Measurements from ENCODE around the gene CHI3L2. TPM values are rescaled to one million over a fixed set of nuclear protein-coding genes. Genes with fewer than 3 reads are reported as not detected.

Gene CHI3L2, protein sequence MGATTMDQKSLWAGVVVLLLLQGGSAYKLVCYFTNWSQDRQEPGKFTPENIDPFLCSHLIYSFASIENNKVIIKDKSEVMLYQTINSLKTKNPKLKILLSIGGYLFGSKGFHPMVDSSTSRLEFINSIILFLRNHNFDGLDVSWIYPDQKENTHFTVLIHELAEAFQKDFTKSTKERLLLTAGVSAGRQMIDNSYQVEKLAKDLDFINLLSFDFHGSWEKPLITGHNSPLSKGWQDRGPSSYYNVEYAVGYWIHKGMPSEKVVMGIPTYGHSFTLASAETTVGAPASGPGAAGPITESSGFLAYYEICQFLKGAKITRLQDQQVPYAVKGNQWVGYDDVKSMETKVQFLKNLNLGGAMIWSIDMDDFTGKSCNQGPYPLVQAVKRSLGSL
- not detected in 2 replicates for total RNA-seq (2014; rRNA removed; shearing (Covaris generic))

DNA sequence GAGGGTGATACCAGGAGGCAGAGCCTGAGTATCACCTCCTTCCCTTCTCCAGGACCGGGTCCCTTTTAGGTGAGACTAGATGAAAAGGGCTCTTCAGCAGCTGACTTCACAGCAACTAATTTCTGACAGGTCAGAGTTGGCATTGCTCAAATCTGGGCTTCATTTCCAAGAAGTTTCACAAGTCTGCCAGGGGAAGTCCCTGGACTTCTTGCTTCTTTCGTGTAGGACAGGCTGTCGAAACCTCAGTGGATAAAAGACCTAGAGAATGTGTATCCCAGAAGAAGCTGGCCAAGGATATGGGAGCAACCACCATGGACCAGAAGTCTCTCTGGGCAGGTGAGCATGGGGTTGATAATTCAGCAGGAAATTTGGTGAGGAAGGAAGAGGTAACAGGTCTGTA is at the start of gene CHI3L2:
Gene CHI3L2 (plus strand): TSS at position 280 of the 400 bp plus-strand sequence. CDS start 17 bp downstream, at position 297.
- in situ Hi-C loops (cut with HindIII; ENCODE audit: low sequenced_read_pairs) = no loop called here
- no peak for DNase-seq (ENCODE audit: low spot score)

DNA sequence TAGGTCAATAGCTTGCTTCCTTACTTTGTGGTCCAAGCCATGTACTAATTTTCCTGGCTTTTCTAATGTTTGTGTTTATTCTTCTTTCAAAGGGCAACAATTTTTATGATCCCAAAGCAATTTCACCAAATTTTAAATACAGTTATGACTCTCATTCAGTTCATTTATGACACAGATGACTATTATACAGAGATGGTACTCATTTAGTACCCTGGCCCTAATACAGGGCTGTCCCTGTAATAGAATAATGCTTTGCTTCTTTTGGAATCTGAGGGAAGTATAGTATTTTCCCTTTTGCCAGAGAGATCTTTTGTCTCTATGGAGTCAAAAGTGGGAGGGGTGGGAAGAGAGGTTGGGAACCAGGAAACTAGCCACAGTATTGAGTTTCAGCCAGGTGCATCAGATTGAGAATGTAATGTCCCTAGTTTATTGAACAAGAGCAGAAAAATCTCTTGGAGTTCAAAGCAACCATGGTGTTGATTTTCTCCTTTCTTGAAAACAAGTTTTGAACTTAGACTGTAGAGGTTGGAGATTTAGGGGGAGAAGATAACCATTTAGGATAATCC is 47.5 kb upstream of the CHI3L2 start:
- in situ Hi-C loops (cut with HindIII; ENCODE audit: low sequenced_read_pairs) = no loop called here
- DNase-seq (ENCODE audit: low spot score) = no peak

DNA sequence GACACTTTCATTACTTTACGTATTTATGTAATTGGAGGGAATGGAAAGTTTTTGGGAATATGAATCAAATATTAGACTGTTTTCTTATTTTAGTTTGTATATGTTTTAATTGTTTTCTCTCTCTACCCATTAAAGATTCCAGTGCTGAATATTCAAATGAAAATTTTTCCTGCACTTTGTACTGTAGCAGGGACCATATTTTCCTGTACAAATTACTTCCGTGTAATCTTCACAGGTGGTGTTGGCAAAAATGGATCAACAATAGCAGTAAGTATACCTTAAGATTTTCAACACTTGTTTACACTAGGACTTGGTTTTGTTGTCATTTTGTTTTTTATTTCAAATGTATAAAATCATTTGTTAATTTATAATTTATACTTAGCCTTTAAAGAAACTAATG is 45.5 kb upstream of the CHI3L2 start:
- no peak for DNase-seq (ENCODE audit: low spot score)
- in situ Hi-C loops (cut with HindIII; ENCODE audit: low sequenced_read_pairs) = no loop called here

DNA sequence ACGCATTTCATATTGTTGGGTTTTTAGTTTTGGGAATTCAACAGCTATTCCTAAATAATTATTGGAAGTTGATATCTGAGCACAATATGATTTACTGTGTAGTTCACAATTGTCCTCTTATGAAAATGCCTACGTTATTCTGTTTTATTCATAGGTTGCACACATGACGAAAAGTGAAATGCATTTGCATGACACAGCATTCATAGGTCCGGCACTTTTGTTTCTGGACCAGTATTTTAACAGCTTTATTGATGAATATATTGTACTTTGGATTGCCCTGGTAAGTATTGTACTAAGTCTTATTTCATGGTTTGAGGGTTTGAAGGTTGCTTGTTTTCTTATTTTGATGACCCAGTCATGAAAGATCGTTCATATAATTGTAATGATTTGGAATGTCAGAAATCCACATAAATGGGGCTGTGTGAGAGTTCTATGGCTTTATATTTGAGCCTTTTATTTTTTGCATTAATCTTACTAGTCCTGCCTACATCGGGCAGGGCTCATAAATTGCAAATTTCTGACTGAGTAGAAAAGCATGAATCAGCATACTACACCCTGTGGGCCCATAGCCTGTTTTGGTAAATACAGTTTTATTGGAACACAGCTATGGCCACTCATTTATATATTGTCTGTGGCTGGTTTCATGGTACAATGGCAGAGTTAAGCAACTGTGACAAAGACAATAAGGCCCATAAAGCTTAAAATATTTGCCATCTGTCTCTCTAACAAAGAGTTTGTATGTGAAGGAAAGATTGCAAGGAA is 44.0 kb upstream of the CHI3L2 start:
- in situ Hi-C loops (cut with HindIII; ENCODE audit: low sequenced_read_pairs) = no loop called here

DNA sequence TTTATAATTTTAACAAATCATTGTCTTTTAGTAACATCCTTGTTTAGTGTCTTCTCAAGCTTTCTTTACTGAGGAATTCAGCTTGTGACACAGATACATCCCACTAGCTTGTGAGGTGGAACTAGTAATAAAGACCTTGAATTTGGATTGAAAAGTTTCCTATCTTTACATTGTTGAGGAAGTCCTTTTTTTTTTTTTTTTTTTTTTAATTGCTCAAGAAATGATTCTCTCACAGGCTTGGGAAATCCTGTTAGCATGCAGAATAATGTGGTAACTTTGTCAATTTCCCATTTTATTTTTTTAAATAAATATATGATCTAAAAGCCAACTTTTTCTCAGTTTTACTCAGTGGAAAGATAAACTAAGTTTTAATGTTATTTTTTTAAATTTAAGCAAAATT is 42.9 kb upstream of the CHI3L2 start:
- in situ Hi-C loops (cut with HindIII; ENCODE audit: low sequenced_read_pairs) = no loop called here
- no peak for DNase-seq (ENCODE audit: low spot score)

More for the DNA sequence above, 44.0 kb upstream of the CHI3L2 start:
- no peak for DNase-seq (ENCODE audit: low spot score)

DNA sequence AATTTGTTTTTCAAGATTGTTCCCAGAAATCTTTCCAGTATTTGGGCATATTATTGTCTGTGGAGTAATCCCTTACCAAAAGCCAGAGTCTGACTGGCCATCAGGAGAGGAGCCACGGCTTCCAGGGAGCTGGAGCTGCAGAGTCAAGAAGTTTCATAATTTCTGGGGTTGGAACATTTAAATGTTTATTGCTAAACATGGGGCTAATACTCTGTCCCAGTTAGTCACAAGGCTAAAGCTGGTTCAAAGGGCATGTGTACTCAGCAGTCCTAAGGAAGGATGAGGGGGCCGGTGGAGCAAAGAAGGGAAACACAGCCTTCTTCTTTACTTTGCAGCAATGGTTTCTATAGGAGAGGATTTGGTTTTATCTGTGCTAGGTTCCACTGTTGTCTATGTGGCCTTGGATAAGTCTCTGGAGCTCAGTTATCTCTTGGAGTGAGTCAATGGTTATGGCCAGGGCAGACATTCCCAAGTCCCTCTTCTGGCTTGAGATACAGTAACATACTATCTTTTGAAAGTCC is 36.5 kb upstream of the CHI3L2 start:
- DNase-seq (ENCODE audit: low spot score) = no peak
- in situ Hi-C loops (cut with HindIII; ENCODE audit: low sequenced_read_pairs) = no loop called here

DNA sequence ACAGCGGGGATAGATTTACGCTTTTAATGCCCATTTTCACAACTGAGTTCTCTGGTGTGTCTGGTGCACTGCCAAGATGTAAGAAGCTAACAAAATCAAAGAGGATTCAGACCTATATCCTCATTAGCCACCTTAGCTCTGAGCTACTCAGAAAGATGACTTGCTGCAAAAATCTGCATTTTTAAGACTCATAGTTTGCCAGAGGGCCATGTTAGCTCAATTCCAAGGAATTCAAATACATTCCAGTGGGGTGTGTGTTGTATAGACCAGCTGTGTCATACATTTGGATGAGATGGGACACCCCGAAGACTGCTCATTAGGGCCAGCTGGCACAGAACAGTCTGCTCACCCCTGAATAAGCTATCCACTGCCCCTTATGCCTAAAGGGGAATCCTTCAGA is 36.0 kb upstream of the CHI3L2 start:
- in situ Hi-C loops (cut with HindIII; ENCODE audit: low sequenced_read_pairs) = no loop called here
- DNase-seq (ENCODE audit: low spot score) = no peak

DNA sequence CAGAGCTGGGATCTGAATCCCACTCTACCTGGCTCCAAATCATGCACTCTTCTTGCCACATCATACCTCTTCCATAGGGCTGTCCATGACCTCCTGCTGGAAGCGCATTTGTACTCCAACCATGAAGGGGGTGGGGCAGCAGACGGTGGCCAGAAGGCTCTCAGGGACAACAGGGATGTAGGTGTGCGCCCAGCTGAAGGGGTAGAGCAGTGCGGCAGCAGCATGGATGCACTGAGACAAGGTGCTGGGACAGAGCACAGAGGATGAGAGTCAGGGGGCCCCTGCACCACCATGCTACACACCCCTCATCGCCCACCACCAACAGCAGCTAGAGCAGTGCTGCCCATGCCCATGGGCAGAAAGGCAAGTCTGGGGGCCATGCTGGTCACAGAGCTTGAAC is 35.4 kb upstream of the CHI3L2 start:
- no peak for DNase-seq (ENCODE audit: low spot score)
- in situ Hi-C loops (cut with HindIII; ENCODE audit: low sequenced_read_pairs) = no loop called here

DNA sequence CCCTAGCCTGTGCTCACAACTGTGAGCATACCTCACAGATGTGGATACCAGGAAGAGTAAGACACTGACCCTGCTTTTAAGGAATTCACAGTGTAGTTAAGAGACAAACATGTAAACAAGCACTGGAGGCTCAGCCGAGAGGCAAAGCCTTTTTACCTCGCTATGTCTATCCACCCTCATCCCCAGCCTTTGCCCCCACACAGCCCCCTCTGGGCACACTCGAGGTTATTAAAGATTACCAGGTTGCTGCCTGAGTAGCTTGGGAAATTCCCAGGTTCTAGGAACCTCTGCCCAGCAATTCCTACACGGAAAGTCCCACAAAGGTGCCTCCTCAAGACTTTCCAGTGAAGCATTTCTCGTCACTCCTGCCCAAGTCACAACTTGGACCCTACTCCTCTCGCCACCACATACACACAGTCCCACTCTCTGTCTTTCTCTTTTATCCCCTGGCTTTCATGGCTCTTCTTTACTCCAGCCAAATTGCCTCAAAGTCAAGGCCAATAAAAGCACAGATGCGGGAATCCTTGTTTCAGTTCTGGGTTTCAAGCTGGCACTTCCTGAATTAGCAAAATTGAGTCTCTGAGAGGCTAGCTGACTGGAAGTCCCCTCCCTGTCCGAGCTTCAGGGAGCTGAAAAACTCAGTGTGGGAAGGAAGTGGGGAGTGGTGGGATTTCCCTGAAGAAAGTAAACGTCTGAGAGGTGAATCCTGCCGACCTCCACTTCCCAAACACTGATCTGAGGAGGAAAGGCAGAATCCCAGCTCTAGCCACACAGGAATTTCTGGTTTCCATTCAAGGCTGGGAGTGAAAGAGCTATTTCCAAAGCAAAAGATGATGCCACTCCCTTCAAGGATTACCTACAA is 34.6 kb upstream of the CHI3L2 start:
- no peak for DNase-seq (ENCODE audit: low spot score)

DNA sequence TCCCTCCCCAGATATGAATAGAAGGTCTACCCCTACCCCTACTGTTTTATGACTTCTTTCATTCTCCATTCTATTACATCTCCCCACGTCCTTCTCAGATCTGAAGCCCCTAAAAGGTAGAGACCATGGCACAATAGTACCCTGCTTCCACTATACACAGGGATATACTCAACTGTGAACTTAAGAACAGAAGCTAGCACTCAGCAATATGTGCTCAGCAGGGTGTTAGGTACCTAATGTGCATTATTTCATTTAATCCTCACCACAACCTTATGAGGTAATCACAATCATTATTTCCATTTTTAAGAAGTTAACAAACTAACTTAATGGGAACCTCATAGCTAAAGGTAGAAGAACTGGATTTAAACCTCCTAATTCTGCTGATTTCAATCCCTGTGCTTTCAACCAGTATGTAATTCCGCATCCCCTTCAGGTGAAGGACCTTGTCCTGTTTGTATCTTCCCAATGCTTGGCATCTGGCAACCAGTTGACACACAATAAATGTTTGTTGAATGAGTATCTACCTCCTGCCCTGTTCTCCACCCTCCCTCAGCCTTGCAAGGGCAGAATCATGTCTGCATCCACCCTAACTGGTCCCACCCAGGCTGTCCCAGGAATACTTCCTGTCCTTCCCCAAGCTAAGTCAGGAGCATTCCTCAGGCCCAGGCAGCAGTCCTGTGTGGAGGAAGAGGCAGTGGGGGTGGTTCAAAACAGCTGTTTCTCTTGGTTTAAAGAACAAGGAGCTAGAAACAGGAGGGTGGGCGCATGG is 33.6 kb upstream of the CHI3L2 start:
- no peak for DNase-seq (ENCODE audit: low spot score)
- in situ Hi-C loops (cut with HindIII; ENCODE audit: low sequenced_read_pairs) = no loop called here

More for the DNA sequence above, 34.6 kb upstream of the CHI3L2 start:
- in situ Hi-C loops (cut with HindIII; ENCODE audit: low sequenced_read_pairs) = no loop called here

DNA sequence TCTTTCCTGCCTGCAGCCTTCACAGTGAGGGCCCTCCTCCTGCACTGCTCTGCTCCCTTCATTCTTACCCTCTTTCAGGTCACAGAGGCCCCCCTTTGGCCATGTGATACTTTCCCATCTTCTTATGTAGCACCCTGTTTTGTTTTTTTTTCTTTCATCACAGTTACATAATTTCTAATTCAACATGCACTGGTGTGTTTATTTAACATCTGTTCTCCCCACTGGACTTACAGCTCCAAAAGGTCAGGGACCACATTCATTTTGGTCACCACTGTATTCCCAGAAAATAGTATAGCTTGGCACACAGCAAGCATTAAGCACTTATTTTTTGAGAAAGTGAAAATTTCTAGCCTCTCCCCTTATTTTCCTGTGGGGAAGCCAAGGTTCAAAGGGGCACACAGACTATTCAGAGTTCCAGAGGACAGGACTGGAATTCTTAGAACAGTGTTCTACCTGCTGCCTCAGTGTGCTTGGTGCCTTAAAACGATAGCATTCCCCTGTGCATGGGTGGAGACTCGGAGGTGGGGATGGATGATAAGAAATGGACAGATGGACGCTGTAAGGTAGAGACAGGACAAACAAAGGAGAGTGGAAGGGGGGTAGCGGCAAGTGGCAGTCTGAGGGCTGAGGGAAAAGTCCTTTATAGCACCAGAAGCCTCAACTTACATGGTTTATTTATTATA is 32.4 kb upstream of the CHI3L2 start:
- DNase-seq (ENCODE audit: low spot score) = no peak
- in situ Hi-C loops (cut with HindIII; ENCODE audit: low sequenced_read_pairs) = no loop called here

DNA sequence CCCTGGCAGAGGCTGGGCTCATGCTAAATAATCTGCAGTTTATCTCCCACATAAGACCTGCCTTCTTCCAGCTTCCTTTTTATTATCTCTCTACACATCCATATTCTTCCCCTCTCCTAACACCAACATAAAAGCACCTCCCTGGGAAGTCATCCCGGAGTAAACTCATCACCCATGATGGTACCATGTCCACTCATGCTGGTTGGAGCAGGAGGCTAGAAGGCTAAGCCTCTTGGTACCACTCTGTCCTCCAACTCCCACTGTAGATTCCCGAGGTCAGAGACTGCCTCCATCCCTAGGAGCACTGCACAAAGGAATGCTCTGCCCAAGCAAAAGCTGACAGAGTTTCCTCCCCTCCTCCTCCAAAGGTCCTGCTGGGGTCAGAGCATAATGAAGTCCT is 31.3 kb upstream of the CHI3L2 start:
- in situ Hi-C loops (cut with HindIII; ENCODE audit: low sequenced_read_pairs) = no loop called here
- DNase-seq (ENCODE audit: low spot score) = no peak

DNA sequence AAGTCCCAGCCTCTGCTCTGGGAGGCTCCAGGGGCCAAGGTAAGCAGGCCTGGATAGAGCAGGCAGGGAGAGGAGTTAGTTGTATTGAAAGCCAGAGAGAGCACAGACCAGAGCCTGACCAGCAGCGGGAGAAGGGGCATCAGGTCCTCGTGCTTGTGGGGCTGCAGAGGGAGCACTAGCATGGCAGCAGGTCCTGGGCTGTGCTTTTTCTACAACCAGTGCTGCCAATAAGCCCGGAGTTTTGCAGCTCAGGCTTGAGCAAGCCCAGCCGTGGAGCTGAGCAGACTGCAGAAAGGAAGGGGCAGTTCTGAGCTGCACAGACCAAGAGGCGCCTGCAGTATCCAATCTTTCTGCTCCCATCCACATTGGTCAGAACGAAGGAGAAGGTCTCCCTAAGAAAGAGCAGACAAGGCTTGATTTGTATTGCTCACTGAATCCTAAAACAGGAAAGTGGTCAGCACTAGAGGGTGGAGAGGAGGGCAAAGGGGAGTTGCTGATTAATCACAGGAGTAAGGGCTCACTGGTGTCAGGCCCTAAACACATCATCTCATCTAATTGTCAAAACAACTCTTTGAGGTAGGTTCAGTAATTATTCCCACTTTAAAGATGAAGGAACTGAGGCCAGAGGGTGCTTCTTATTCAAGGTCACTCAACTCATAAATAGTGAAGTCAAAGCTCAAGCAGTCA is 29.8 kb upstream of the CHI3L2 start:
- no peak for DNase-seq (ENCODE audit: low spot score)
- in situ Hi-C loops (cut with HindIII; ENCODE audit: low sequenced_read_pairs) = no loop called here

DNA sequence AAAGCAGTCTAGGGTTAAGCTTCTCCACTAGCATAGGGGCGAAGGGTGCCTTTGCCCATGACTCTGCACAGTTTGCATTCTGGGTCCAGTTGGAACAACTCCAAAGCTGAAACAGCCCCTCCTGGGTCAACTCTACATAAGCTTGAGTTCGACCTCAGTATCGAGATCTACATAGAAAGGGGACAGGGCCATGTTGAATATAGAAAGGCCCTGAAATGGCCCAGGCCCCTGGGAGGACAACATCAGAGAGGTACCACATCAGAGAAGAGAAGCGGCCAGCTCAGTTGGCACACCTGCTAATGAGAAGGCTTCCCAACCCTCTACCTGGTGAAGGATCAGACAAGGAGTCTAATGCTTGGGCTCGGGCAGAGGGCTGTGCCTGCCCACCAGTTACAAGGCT is 28.7 kb upstream of the CHI3L2 start:
- DNase-seq (ENCODE audit: low spot score) = no peak
- in situ Hi-C loops (cut with HindIII; ENCODE audit: low sequenced_read_pairs) = no loop called here

DNA sequence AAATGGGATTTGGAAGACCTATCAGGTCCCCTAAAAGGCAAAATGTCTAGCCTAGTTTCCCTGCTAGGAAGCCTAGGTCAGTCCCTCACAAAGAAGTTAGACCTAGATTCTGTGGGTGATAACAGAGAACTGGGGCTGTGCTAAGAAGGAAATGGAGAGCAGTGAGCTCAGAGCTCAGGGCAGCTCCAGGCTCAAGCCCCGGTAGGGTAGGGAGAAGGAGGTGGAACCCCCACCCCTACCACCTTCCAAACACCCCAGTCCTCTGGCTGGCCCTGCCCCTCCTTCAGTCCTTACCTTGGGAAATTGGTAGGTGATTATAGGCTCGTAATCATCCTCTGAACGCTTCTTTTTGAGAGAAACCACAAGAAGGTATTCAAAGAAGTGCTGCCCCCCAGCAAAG is 28.2 kb upstream of the CHI3L2 start:
- no peak for DNase-seq (ENCODE audit: low spot score)
- in situ Hi-C loops (cut with HindIII; ENCODE audit: low sequenced_read_pairs) = no loop called here

DNA sequence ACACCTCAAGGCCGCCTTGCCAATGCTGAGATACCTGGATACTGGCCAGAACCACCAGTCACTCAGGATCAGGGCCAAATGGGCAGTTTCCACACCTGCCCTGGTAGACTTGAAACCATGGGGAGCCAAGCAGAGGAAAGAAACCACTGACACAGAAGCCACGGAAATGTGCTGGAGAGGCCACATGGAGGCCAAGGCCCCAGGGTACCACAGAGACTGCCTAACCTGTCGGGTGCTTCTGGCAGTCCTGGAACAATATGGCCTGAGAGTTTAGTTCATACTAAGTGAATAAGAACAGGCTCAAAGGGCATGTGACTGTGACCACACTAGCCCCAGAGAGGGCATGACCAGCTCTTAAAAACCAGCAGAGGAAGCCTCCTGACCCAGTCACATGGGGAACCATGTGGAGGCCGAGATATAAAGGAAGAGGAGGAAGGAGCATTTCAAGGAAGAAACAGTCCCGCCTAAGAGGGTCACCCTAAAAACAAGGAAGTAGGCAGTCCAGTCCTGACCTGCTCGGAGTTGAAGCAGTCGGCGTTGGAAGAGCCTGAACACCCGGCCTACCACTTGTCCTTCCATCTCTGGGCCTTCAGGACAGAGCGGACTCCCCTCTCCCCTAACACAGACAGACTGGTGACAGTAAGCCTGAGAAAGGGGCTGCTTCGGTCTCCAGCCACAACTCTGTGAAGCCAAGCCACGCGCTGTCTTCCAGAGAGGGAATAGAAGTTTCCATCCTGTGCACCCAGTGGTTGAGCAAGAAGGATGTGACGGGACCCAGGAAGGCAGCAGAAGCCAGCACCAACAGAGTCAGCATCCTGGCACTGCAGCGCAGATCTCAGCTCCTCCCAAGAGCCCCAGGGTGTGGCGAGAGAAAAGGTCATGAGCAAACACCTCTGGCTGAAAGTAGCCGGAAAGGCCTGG is 27.4 kb upstream of the CHI3L2 start, which contains the start of gene DENND2D:
Gene DENND2D (minus strand): TSS at position 766 of the 921 bp plus-strand sequence. CDS start 187 bp downstream, at position 579.
- in situ Hi-C loops (cut with HindIII; ENCODE audit: low sequenced_read_pairs) = no loop called here
- DNase-seq (ENCODE audit: low spot score) = peak; percentile 9

Measured in G401 (cell line).